COLO829 (cell line): ENCODE data around the gene TRAF5.
"Not testable (repeated sequence)": the region's sequence is repeated elsewhere in the genome, so short reads cannot be mapped to it uniquely, and the experiment has no call there.

Experiments used
- DNase-seq: peaks from one replicate; pipeline ENCODE4 v3.0.0; 2012; ENCODE audit warnings: low spot score

TRAF5 gene

GRCh38 chr1:211326528-211327345 lies at the start of gene TRAF5:
TRAF5 (plus strand) TSS chr1:211326833; CDS start chr1:211353240, 26,407 bp downstream.
- DNase-seq: no peak

- no peak for DNase-seq
These were observed 47.3 kb upstream of the TRAF5 start for GRCh38 chr1:211279340-211279739.

- no peak for DNase-seq
These were observed 45.7 kb upstream of the TRAF5 start for GRCh38 chr1:211280910-211281309.

GRCh38 chr1:211281320-211282022 lies 45.2 kb upstream of the TRAF5 start:
- DNase-seq: no peak

- DNase-seq: no peak
These were observed 44.6 kb upstream of the TRAF5 start for GRCh38 chr1:211282023-211282373.

GRCh38 chr1:211285196-211285595 lies 41.4 kb upstream of the TRAF5 start:
- DNase-seq: no peak

- DNase-seq: no peak
These were observed 39.4 kb upstream of the TRAF5 start for GRCh38 chr1:211287218-211287617.

- DNase-seq: no peak
These were observed 34.2 kb upstream of the TRAF5 start for GRCh38 chr1:211292411-211292810.

GRCh38 chr1:211296396-211296795 lies 30.2 kb upstream of the TRAF5 start:
- no peak for DNase-seq

- no peak for DNase-seq
These were observed 21.6 kb upstream of the TRAF5 start for GRCh38 chr1:211305044-211305443.

GRCh38 chr1:211309617-211310016 lies 17.0 kb upstream of the TRAF5 start:
- no peak for DNase-seq

GRCh38 chr1:211313392-211313791 lies 13.2 kb upstream of the TRAF5 start:
- DNase-seq: no peak

GRCh38 chr1:211318576-211319280 lies 7.9 kb upstream of the TRAF5 start:
- DNase-seq: no peak

GRCh38 chr1:211319892-211320291 lies 6.7 kb upstream of the TRAF5 start:
- no peak for DNase-seq

- no peak for DNase-seq
These were observed 5.7 kb upstream of the TRAF5 start for GRCh38 chr1:211320980-211321379.

- not testable (repeated sequence) for DNase-seq
These were observed 5.0 kb upstream of the TRAF5 start for GRCh38 chr1:211321646-211322045.

GRCh38 chr1:211323156-211324063 lies 3.2 kb upstream of the TRAF5 start:
- DNase-seq: peak; percentile 84

- no peak for DNase-seq
These were observed 1.4 kb upstream of the TRAF5 start for GRCh38 chr1:211324992-211325775.

- DNase-seq: no peak
These were observed 499 bp upstream of the TRAF5 start for GRCh38 chr1:211326140-211326527.

- peak; percentile 32 for DNase-seq
These were observed 801 bp downstream of the TRAF5 start for GRCh38 chr1:211327346-211327921.
